Chondrocyte (in vitro differentiated cells): ENCODE data around the gene ITFG1. TPM values are rescaled to one million over a fixed set of nuclear protein-coding genes. Genes with fewer than 3 reads are reported as not detected.

Source experiments
- DNase-seq: peaks from one replicate; pipeline ENCODE4 v3.0.0; 2021; ENCODE audit warnings: mixed read lengths, low spot score
- H3K27ac Mint-ChIP-seq: one replicate; pipeline ENCODE4 v1.8.0; 2021; ENCODE audit warnings: mild to moderate bottlenecking, moderate library complexity, mixed read lengths; ENCODE audit not compliant: unreplicated experiment
- H3K27me3 Mint-ChIP-seq: 2 replicates; pipeline ENCODE4 v1.8.0; 2021; ENCODE audit warnings: low read depth, mixed read lengths
- H3K36me3 Mint-ChIP-seq: 2 replicates; pipeline ENCODE4 v1.8.0; 2021; ENCODE audit warnings: low read depth, mixed read lengths
- H3K4me1 Mint-ChIP-seq: 2 replicates; pipeline ENCODE4 v1.8.0; 2021; ENCODE audit warnings: low read depth, mild to moderate bottlenecking, mixed read lengths
- H3K4me3 Mint-ChIP-seq: one replicate; pipeline ENCODE4 v1.8.0; 2021; ENCODE audit warnings: mild to moderate bottlenecking, moderate library complexity, mixed read lengths; ENCODE audit not compliant: unreplicated experiment
- H3K9me3 Mint-ChIP-seq: 2 replicates; pipeline ENCODE4 v1.8.0; 2021; ENCODE audit warnings: low read depth, mixed read lengths
- CTCF ChIP-seq: fragments of 200-600 bp; sonication (generic); IDR thresholded peaks from 2 replicates; pipeline ENCODE4 v1.5.0; 2021; ENCODE audit warnings: antibody characterized with exemption, mild to moderate bottlenecking, moderate library complexity
- total RNA-seq: library from RNA; stranded (reverse); gene quantifications from 3 replicates; pipeline ENCODE4 v1.2.1, GENCODE V29; 2021

ITFG1 gene
- total RNA-seq, 1 donor from 2014 or later = 71.7 TPM

GRCh38 chr16:47386201-47386718, 74.6 kb downstream of the ITFG1 start:
- Mint-ChIP-seq H3K4me1 (peaks cover 5% of the 10 kb centered on the region), H3K4me3 (no peak overlapping the region), H3K27ac (peak overlapping the region; percentile 32), H3K27me3 (no peaks in the 10 kb centered on the region), H3K36me3 (peaks cover 3% of the 10 kb centered on the region), H3K9me3 (no peaks in the 10 kb centered on the region)
- no peak for DNase-seq
- no peak for TF ChIP-seq CTCF

GRCh38 chr16:47382362-47382761, 78.5 kb downstream of the ITFG1 start:
- H3K36me3 Mint-ChIP-seq = no peaks in the 10 kb centered on the region
- no peaks in the 10 kb centered on the region for H3K9me3 Mint-ChIP-seq
- peaks cover 5% of the 10 kb centered on the region for H3K4me1 Mint-ChIP-seq
- no peak for DNase-seq
- H3K27ac Mint-ChIP-seq = no peak overlapping the region
- no peak for TF ChIP-seq CTCF
- no peaks in the 10 kb centered on the region for H3K27me3 Mint-ChIP-seq
- H3K4me3 Mint-ChIP-seq = no peak overlapping the region

DNA sequence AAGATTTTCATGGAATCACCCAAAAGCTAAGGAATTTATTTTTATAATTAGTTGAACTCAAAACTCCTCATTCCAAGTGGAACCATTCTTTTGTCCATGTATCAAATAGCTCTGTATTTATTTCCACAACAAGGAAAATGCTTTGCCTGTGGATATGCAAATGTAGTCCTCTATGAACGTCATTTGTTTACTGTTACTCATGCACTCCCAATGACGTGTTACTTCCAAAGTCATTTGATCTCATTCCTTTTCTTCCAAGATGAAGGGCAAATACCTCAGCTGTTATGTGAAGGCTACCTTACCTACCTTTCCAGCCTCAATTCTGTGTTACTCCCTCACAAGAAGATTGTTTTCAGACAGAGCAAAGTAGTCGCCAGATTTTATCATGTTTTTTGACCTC, 83.7 kb downstream of the ITFG1 start:
- peaks cover 7% of the 10 kb centered on the region for H3K36me3 Mint-ChIP-seq
- no peak for DNase-seq
- H3K27ac Mint-ChIP-seq = no peak overlapping the region
- no peaks in the 10 kb centered on the region for H3K27me3 Mint-ChIP-seq
- TF ChIP-seq CTCF = no peak
- peaks cover 5% of the 10 kb centered on the region for H3K4me1 Mint-ChIP-seq
- no peak overlapping the region for H3K4me3 Mint-ChIP-seq
- H3K9me3 Mint-ChIP-seq = no peaks in the 10 kb centered on the region

DNA sequence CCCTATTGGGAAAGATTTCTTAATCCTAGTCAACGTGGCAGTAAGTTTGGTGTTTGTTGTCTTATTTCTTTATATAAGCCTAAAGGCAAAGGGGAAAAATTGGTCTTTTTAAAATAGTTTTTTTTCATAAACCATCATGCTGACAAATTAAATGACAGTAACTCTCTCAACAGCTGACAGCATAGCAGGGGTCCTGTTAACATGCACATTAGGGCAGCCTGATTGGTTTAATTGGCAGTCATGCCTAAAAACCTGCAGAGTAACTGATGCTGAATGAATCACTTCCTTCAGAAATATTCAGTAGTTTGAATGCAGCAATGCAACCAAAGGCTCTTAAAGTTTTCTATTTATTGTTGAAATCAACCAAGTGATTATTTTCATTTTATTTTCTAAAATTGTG, 85.4 kb downstream of the ITFG1 start:
- no peak for DNase-seq

GRCh38 chr16:47374629-47375028, 86.2 kb downstream of the ITFG1 start:
- DNase-seq = no peak
- Mint-ChIP-seq H3K27me3 (no peaks in the 10 kb centered on the region), H3K9me3 (no peaks in the 10 kb centered on the region)

More for the DNA sequence above, 85.4 kb downstream of the ITFG1 start:
- Mint-ChIP-seq H3K27ac (no peak overlapping the region), H3K4me1 (no peaks in the 10 kb centered on the region), H3K27me3 (no peaks in the 10 kb centered on the region), H3K9me3 (no peaks in the 10 kb centered on the region), H3K36me3 (peaks cover 9% of the 10 kb centered on the region), H3K4me3 (no peak overlapping the region)
- no peak for TF ChIP-seq CTCF

More at GRCh38 chr16:47374629-47375028, 86.2 kb downstream of the ITFG1 start:
- Mint-ChIP-seq H3K4me1 (no peaks in the 10 kb centered on the region), H3K4me3 (no peak overlapping the region), H3K27ac (no peak overlapping the region), H3K36me3 (peaks cover 9% of the 10 kb centered on the region)
- no peak for TF ChIP-seq CTCF
